Urinary bladder (tissue), 4 donors: ENCODE data around the gene C17orf113. TPM values are rescaled to one million over a fixed set of nuclear protein-coding genes. Genes with fewer than 3 reads are reported as not detected.
A peak's percentile ranks its signal among the peaks of the same experiment; 100 is the strongest.

Experiments used
- DNase-seq: peaks from one replicate; pipeline ENCODE4 v3.0.0-alpha.2; 2015; ENCODE audit errors: extremely low spot score
- H3K27ac ChIP-seq: one replicate; pipeline ENCODE4 v1.5.1; 2013; ENCODE audit warnings: low read depth, mild to moderate bottlenecking, moderate library complexity
- H3K36me3 ChIP-seq: one replicate; pipeline ENCODE4 v1.6.1; 2013; ENCODE audit warnings: mild to moderate bottlenecking, moderate library complexity; ENCODE audit not compliant: insufficient read depth
- H3K4me1 ChIP-seq: one replicate; pipeline ENCODE4 v1.6.1; 2013; ENCODE audit warnings: mild to moderate bottlenecking, moderate library complexity; ENCODE audit not compliant: insufficient read depth
- H3K4me3 ChIP-seq: one replicate; pipeline ENCODE4 v1.5.1; 2013; ENCODE audit warnings: low read depth, low read length
- WGBS: extraction: QIAGEN DNeasy Blood & Tissue Kit; methylation state at CpG from one replicate; pipeline ENCODE4 v1.1.7; 2013; 5-methylcytosine and 5-hydroxymethylcytosine counted together
- polyA plus RNA-seq: library from polyadenylated mRNA; stranded (reverse); fragments of 200-250 nt; gene quantifications from one replicate; pipeline ENCODE4 v1.2.3, GENCODE V29; 2013
- total RNA-seq: library from RNA; depleted of rRNA; stranded (reverse); fragments of >200 nt; gene quantifications from one replicate; pipeline ENCODE4 v1.2.3, GENCODE V29; 2014
- donor health status: healthy with polysubstance abuse.
- donor health status: healthy.

C17orf113 gene
- total and polyA plus RNA-seq, 2 donors = 0.95 to 1.5 TPM

- Histone ChIP-seq H3K27ac (no peak overlapping the region), H3K4me3 (no peak overlapping the region), H3K4me1 (no peaks in the 10 kb centered on the region), H3K36me3 (no peaks in the 10 kb centered on the region)
- WGBS = 84% methylated on average over 9 of the region's 9 CpGs
- DNase-seq = no peak
Measured at GRCh38 chr17:42081516-42082129, 31.2 kb upstream of the C17orf113 start.

GRCh38 chr17:42079541-42079940 lies 29.1 kb upstream of the C17orf113 start:
- Histone ChIP-seq H3K4me1 (no peaks in the 10 kb centered on the region), H3K36me3 (no peaks in the 10 kb centered on the region), H3K27ac (no peak overlapping the region), H3K4me3 (no peak overlapping the region)
- WGBS = 67% methylated on average over 2 of the region's 2 CpGs
- DNase-seq = no peak

- 38% methylated on average over 8 of the region's 8 CpGs for WGBS
- Histone ChIP-seq H3K27ac (no peak overlapping the region), H3K4me1 (no peaks in the 10 kb centered on the region), H3K36me3 (no peaks in the 10 kb centered on the region), H3K4me3 (no peak overlapping the region)
- no peak for DNase-seq
Measured at GRCh38 chr17:42078396-42079043, 28.1 kb upstream of the C17orf113 start.

- DNase-seq = no peak
- Histone ChIP-seq H3K27ac (no peak overlapping the region), H3K4me1 (no peaks in the 10 kb centered on the region), H3K36me3 (no peaks in the 10 kb centered on the region), H3K4me3 (no peak overlapping the region)
- WGBS = 74% methylated on average over 5 of the region's 5 CpGs
Measured at GRCh38 chr17:42077755-42078154, 27.4 kb upstream of the C17orf113 start.

GRCh38 chr17:42076797-42077559 lies 26.6 kb upstream of the C17orf113 start:
- no peak overlapping the region for H3K4me3 ChIP-seq
- 76% methylated on average over 4 of the region's 4 CpGs for WGBS
- H3K4me1 ChIP-seq = peaks cover 2% of the 10 kb centered on the region
- no peak for DNase-seq
- no peak overlapping the region for H3K27ac ChIP-seq
- no peaks in the 10 kb centered on the region for H3K36me3 ChIP-seq

- WGBS = 73% methylated on average over 6 of the region's 6 CpGs
- no peaks in the 10 kb centered on the region for H3K36me3 ChIP-seq
- no peak for DNase-seq
- H3K27ac ChIP-seq = no peak overlapping the region
- H3K4me1 ChIP-seq = peaks cover 2% of the 10 kb centered on the region
- H3K4me3 ChIP-seq = no peak overlapping the region
Measured at GRCh38 chr17:42075789-42076188, 25.4 kb upstream of the C17orf113 start.

GRCh38 chr17:42072323-42073187 lies 22.2 kb upstream of the C17orf113 start:
- 6% methylated on average over 66 of the region's 67 CpGs for WGBS

GRCh38 chr17:42071810-42072209 lies 21.4 kb upstream of the C17orf113 start:
- H3K4me1 ChIP-seq = peaks cover 2% of the 10 kb centered on the region
- no peak overlapping the region for H3K27ac ChIP-seq
- WGBS = 19% methylated on average over 3 of the region's 3 CpGs
- peak overlapping the region; percentile 22 for H3K4me3 ChIP-seq
- no peaks in the 10 kb centered on the region for H3K36me3 ChIP-seq
- DNase-seq = no peak

More at GRCh38 chr17:42072323-42073187, 22.2 kb upstream of the C17orf113 start:
- Histone ChIP-seq H3K4me3 (peak overlapping the region; percentile 22), H3K4me1 (peaks cover 2% of the 10 kb centered on the region), H3K36me3 (no peaks in the 10 kb centered on the region), H3K27ac (no peak overlapping the region)
- DNase-seq = no peak

GRCh38 chr17:42068979-42069378 lies 18.6 kb upstream of the C17orf113 start:
- no peak for DNase-seq
- no peak overlapping the region for H3K4me3 ChIP-seq
- peaks cover 2% of the 10 kb centered on the region for H3K4me1 ChIP-seq
- H3K36me3 ChIP-seq = no peaks in the 10 kb centered on the region
- no peak overlapping the region for H3K27ac ChIP-seq
- 76% methylated on average over 3 of the region's 3 CpGs for WGBS

GRCh38 chr17:42067371-42068091 lies 17.1 kb upstream of the C17orf113 start:
- Histone ChIP-seq H3K27ac (no peak overlapping the region), H3K4me1 (peaks cover under 1% of the 10 kb centered on the region), H3K36me3 (no peaks in the 10 kb centered on the region), H3K4me3 (no peak overlapping the region)
- 36% methylated on average over 12 of the region's 12 CpGs for WGBS
- DNase-seq = no peak

GRCh38 chr17:42065201-42065600 lies 14.8 kb upstream of the C17orf113 start:
- WGBS = 68% methylated on average over 2 of the region's 2 CpGs
- Histone ChIP-seq H3K4me3 (no peak overlapping the region), H3K36me3 (no peaks in the 10 kb centered on the region), H3K4me1 (no peaks in the 10 kb centered on the region), H3K27ac (no peak overlapping the region)
- no peak for DNase-seq

GRCh38 chr17:42062681-42063080 lies 12.3 kb upstream of the C17orf113 start:
- WGBS = 85% methylated on average over 14 of the region's 14 CpGs

More at GRCh38 chr17:42062681-42063080, 12.3 kb upstream of the C17orf113 start:
- H3K4me1 ChIP-seq = no peaks in the 10 kb centered on the region
- H3K4me3 ChIP-seq = no peak overlapping the region
- no peak for DNase-seq
- no peaks in the 10 kb centered on the region for H3K36me3 ChIP-seq
- H3K27ac ChIP-seq = no peak overlapping the region
